Cardiac muscle cell (in vitro differentiated cells and primary cell): ENCODE data around the gene ATG16L2. TPM values are rescaled to one million over a fixed set of nuclear protein-coding genes. Genes with fewer than 3 reads are reported as not detected.

Source experiments
- DNase-seq, 2 donors: peaks; one replicate each; pipeline versions ENCODE4 v3.0.0 to v3.0.0-alpha.2; 2010 to 2017; ENCODE audit warnings: low read depth in 1 of 2, low spot score in 1 of 2
- H3K27ac ChIP-seq: fragments of 200-600 bp; sonication (generic); 2 replicates; pipeline ENCODE4 v1.5.1; 2016
- H3K27me3 ChIP-seq: fragments of 200-600 bp; sonication (generic); 2 replicates; pipeline ENCODE4 v1.6.0; 2016; ENCODE audit warnings: control low read depth
- H3K36me3 ChIP-seq: fragments of 200-600 bp; sonication (generic); 2 replicates; pipeline ENCODE4 v1.5.1; 2016; ENCODE audit warnings: control low read depth
- H3K4me1 ChIP-seq: fragments of 200-600 bp; sonication (generic); 2 replicates; pipeline ENCODE4 v1.8.1; 2017; ENCODE audit warnings: low read depth, mild to moderate bottlenecking, mixed run types
- H3K4me3 ChIP-seq: fragments of 200-600 bp; sonication (generic); 2 replicates; pipeline ENCODE4 v1.5.1; 2016; ENCODE audit warnings: mild to moderate bottlenecking
- H3K9me3 ChIP-seq: fragments of 200-600 bp; sonication (generic); 2 replicates; pipeline ENCODE4 v1.5.1; 2017; ENCODE audit warnings: low read depth, mild to moderate bottlenecking, control low read depth
- polyA plus RNA-seq: library from polyadenylated mRNA; unstranded; fragments of >200 nt; fragmentation: Nextera tagmentation; extraction: Ambion mirVana; gene quantifications from 2 replicates; pipeline ENCODE4 v1.2.1, GENCODE V29; 2016
- total RNA-seq: library from RNA; depleted of rRNA; stranded (reverse); fragments of >200 nt; gene quantifications from 2 replicates; pipeline ENCODE4 v1.2.3, GENCODE V29; 2016
- TF ChIP-seq, protein P1 (sequence below): IDR thresholded peaks from 2 replicates; pipeline ENCODE4 v1.5.1; 2012; ENCODE audit warnings: low read depth, mild to moderate bottlenecking, low read length

The ATG16L2 gene
- total and polyA plus RNA-seq, 2 experiments from 2014 or later, result 47.8 to 66.8 TPM

DNA sequence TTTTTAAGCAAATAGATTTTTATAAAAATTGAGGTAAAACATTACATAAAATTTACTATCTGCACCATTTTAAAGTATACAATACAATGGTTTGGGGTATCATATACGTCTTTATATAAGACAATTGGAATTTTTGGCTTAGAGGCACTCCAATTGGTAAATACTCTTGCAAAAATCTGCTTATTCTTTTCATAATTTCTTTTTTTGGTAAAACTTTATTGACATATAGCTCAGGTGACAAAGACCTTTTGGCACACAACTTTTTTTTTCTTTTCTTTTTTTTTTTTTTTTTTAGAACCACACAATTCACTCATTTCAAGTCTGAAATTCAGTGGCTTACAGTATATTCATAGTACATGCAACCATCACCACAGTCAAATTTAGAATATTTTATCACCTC is 57.8 kb downstream of the ATG16L2 start:
- H3K4me3 ChIP-seq, result no peak overlapping the region
- no peak for DNase-seq
- H3K4me1 ChIP-seq, result no peaks in the 10 kb centered on the region
- TF ChIP-seq, protein P1, sequence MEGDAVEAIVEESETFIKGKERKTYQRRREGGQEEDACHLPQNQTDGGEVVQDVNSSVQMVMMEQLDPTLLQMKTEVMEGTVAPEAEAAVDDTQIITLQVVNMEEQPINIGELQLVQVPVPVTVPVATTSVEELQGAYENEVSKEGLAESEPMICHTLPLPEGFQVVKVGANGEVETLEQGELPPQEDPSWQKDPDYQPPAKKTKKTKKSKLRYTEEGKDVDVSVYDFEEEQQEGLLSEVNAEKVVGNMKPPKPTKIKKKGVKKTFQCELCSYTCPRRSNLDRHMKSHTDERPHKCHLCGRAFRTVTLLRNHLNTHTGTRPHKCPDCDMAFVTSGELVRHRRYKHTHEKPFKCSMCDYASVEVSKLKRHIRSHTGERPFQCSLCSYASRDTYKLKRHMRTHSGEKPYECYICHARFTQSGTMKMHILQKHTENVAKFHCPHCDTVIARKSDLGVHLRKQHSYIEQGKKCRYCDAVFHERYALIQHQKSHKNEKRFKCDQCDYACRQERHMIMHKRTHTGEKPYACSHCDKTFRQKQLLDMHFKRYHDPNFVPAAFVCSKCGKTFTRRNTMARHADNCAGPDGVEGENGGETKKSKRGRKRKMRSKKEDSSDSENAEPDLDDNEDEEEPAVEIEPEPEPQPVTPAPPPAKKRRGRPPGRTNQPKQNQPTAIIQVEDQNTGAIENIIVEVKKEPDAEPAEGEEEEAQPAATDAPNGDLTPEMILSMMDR, result no peak
- H3K27me3 ChIP-seq, result no peaks in the 10 kb centered on the region
- no peaks in the 10 kb centered on the region for H3K36me3 ChIP-seq
- H3K9me3 ChIP-seq, result no peaks in the 10 kb centered on the region
- H3K27ac ChIP-seq, result no peak overlapping the region

DNA sequence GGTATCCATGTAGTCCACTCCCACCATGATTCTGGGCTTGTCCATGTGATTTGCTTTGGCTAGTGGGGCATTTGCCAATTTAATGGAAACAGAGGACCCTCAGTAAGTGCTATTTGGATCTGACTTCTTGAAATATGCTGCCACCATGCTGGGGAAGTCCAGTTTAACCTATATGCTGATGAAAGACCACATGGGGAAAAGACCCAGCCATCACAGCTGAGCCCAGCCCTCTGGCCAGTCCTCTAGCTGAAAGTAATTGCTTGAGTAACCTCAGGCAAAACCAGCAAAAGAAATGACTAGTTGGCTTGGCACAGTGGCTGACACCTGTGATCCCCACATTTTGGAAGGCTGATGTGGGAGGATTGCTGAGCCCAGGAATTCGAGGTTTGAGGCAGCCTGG is 61.5 kb downstream of the ATG16L2 start:
- no peak overlapping the region for H3K27ac ChIP-seq
- no peaks in the 10 kb centered on the region for H3K4me1 ChIP-seq
- no peaks in the 10 kb centered on the region for H3K9me3 ChIP-seq
- no peak overlapping the region for H3K4me3 ChIP-seq
- no peak for DNase-seq
- TF ChIP-seq, protein P1, result no peak
- no peaks in the 10 kb centered on the region for H3K27me3 ChIP-seq
- H3K36me3 ChIP-seq, result no peaks in the 10 kb centered on the region

- TF ChIP-seq, protein P1, result no peak
- Histone ChIP-seq H3K9me3 (no peaks in the 10 kb centered on the region), H3K27ac (no peak overlapping the region), H3K4me3 (no peak overlapping the region), H3K27me3 (no peaks in the 10 kb centered on the region), H3K4me1 (no peaks in the 10 kb centered on the region), H3K36me3 (no peaks in the 10 kb centered on the region)
- no peak for DNase-seq
These were observed 61.9 kb downstream of the ATG16L2 start for GRCh38 chr11:72876147-72876546.

Other genes with a start within 250 kb of the ATG16L2 start
- gene PDE2A, start 140.0 kb upstream of the ATG16L2 start, total RNA-seq, result 0.18 and 0.92 TPM in 2 replicates
- 0.56 TPM in 1 of 2 replicates, not detected in the other for gene PDE2A, start 140.0 kb upstream of the ATG16L2 start, polyA plus RNA-seq
- 134 and 200 TPM in 2 replicates for gene ARAP1, start 62.0 kb upstream of the ATG16L2 start, total RNA-seq
- 41.5 and 54.6 TPM in 2 replicates for gene ARAP1, start 62.0 kb upstream of the ATG16L2 start, polyA plus RNA-seq
- 66.2 and 101 TPM in 2 replicates for gene STARD10, start 20.4 kb upstream of the ATG16L2 start, total RNA-seq
- 91.4 and 139 TPM in 2 replicates for gene STARD10, start 20.4 kb upstream of the ATG16L2 start, polyA plus RNA-seq